Kasumi-1 (cell line): ENCODE measurements around the gene ANKMY2.
A peak's percentile ranks its signal among the peaks of the same experiment; 100 is the strongest.

Experiments
- DNase-seq, 2 experiments: peaks; one replicate each; lab custom pipeline; 2025; lab: John Stamatoyannopoulos, UW

Gene ANKMY2

DNA sequence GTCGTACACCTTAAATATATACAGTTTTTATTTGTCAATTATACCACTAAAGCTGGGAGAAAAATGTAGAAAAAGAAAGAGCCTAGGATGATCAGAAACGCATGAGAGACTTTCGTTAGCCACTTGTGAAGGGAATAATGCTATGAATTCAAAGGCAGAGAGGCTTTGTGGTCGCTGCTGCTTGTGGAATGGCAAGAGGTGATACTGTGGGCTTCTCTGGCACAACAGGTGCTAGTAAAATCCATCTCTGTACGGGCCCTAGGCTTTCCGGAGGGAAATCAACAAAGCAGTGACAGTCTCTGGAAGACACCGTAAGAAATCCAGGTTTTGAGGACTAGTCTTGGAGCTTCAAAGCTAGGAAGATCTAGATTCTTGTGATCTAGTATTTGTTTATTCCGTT lies 66.3 kb downstream of the ANKMY2 start:
- DNase-seq: no peak

DNA sequence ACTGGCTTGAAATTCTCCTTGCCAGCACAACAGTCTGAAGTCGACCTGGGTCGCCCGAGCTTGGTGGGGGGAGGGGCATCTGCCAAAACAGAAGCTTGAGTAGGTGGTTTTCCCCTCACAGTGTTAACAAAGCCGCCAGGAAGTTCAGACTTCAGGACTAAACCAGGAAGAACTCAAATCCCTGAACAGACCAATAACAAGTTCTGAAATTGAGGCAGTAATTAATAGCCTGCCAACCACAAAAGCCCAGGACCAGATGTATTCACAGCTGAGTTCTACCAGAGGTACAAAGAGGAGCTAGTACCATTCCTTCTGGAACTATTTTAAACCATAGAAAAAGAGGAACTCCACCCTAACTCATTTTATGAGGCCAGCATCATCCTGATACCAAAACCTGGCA lies 73.6 kb downstream of the ANKMY2 start:
- DNase-seq: no peak

DNA sequence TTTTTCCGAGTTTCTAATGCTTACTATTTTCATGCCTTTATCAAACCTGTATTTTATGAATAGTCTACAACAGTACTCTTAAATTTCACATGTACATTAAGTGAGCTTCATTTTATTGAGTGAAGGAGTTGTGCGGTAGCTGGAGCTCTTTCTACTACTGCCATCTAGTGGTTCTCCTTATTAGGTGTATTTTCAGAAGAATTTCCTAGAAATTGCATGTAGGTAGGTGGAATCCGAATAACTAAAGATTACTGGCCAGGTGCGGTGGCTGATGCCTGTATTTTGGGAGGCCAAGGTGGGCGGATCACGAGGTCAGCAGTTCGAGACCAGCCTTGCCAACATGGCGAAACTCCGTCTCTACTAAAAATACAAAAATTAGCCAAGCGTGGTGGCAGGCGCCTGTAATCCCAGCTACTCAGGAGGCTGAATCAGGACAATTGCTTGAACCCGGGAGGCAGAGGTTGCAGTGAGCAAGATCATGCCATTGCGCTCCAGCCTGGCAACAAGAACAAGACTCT lies 80.6 kb downstream of the ANKMY2 start:
- peak; percentile 51 to 57 for DNase-seq

DNA sequence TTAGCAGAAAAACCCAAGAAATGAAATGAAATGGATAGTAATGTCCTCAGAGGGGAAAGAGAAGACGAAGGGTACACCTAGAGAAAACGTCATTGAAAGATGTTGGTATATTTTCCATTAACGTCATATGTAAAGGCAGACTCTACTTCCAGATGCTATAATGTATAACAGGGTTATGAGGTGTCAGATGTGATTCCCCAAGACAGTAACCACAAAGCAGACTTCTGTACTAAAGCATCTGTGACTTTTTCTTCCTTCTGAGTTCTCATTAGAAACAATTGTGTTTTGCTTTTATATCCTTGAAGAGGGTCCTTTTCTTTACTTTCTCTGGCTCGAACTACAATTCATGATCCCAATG lies 81.6 kb downstream of the ANKMY2 start:
- no peak for DNase-seq

DNA sequence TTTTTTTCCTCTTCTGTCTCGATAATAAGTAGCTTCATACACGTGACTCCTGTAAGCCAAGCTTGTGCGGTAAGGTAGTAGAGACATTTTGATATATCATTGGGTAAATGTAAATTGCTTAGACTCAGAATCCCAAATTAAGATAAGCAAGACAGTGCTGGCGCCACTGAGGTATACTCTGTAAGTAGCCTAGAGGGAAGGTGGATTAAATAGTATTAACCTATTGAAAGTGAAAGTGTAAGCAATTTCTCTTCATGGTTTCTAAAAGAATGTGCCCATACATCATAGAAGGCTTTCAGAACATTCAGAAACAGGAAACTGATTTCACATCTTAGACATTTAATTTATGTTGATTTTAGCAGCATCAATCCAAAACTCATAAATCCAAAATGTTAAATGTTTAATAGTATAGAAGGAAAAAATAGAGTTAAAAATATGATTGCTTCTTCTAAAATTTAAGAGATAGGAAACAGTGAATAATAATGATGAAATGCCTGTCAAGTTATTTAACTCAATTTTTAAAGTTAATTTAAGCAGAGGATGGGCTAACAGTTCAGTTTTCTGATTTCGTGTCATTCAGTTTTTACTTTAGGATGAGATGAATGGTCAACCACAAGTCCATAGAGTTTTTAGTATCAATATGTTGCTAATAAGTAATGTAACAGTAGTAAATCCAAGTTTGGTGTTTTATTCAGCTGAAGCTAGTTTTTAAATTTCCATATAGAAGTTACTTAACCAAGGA lies 82.1 kb downstream of the ANKMY2 start:
- DNase-seq: no peak

DNA sequence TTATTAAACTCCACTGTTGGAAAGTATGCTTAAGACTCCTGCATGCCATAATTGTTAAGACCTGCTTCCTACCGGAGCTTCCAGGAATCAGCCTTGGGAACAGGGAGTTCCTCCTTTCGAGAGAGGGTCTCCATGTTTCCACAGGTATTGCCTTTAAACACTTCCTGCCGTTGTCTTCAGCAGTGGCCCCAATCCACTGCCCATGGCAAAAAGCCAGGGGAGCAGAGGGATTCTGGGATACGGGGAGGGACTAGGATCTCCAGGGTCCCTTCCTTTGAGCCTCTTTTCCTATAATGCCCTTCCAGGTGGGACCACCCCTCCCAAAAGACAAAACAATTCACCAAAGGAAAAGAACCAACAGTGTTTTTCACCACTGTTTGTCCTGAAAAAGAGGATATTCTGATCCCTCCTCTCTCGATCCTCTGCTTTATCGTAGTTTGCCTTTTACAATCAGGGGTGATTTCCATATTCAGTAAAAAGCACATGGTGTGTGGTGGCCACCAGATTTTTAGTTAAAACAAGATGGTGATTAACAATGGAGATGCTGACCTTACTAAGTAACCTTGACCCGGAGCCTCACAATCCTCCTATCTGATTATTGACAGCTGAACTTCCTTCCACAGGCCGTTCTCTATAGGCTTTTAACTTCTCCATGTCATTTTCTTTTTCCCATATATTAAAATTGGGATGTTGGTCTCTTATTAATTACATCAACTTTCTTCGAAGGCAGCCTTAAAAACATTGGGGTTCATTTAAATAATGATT lies 82.9 kb downstream of the ANKMY2 start:
- no peak for DNase-seq

DNA sequence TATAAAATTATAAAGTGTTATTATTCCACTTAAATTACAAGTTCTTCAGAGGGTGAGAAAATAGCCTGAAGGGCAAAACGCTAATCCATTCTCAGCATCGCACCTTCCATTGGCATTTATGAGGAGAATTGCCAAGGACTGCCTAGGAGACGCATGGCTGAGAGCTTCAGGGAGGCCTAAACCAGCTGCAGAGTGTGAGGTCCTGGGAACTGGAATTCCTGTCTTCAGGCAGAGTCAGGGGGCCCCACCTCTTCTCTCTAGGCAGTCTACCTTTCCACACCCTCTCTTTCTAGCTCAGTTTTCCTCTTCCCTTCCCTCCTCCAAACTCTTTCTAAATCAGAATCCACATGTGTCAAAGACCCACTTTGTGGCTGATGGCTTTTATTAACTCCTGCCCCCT lies 83.6 kb downstream of the ANKMY2 start:
- no peak for DNase-seq

DNA sequence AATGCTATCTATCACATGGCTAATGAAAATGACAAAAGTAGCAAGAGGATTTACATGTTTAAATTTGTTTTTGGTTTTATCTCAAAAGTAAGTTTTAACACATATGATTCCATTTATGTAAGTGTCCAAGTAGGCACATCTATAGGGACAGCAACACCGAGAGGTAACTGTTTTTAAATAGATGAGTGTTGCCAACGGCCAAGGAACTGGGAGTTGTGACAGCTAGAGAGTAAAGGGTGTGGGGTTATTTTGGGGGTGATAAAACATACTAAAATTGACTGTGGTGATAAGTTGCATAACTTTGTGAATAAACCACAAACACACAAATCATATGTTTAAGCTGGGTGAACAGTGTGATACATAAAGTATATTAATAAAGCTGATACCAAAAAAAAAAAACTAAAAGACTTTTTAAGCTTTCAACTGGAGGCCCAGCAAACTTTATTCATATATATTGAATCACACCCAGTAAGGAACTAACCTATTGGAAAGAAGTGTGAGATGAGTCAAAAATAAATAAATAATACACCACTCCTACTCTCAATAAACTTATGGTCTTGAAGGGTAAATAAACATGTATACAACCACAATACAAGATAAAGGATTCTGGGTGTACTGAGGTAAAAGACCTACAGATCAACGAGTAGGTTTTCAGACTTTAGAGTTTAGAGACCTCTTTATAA lies 85.9 kb downstream of the ANKMY2 start:
- no peak for DNase-seq

DNA sequence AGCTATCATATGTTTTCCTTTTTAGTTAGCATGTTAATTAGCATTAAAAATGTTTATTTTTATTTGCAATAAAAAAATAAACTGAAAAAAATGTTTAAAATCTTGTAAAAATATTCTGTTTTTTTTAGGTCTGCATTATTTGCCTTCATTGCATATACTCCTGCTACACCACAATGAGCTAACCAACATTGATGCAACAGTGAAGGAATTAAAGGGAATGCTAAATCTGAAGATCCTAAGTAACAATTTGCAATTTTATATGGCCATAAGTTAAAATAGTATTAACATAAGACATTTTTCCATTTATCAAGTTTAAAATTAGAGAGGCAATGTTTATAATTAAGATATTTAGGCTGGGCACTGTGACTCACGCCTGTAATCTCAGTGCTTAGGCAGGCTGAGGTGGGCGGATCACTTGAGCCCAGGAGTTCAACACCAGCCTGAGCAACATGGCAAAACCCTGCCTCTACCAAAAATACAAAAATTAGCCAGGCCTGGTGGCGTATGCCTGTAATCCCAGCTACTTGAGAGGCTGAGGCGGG lies 86.7 kb downstream of the ANKMY2 start:
- no peak for DNase-seq

DNA sequence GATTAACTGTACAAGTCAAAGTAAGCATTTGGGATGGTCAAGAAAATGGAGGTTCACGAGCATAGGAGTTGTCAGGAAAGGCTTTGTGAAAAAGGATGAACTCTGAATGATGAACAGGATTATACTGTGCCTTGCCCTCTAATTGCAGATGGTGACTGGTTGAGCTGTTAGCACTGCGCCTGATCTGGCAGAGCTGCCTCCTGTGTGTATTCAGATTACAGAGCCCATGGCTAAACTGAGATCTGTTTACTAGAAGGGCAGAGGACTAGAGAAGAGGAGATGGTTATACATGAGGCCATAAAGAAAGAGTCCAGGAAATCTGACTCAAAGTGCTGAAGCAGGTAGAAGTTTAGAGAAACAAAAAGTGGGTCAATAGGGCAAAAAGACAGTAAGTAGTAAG lies 89.2 kb downstream of the ANKMY2 start:
- no peak for DNase-seq

DNA sequence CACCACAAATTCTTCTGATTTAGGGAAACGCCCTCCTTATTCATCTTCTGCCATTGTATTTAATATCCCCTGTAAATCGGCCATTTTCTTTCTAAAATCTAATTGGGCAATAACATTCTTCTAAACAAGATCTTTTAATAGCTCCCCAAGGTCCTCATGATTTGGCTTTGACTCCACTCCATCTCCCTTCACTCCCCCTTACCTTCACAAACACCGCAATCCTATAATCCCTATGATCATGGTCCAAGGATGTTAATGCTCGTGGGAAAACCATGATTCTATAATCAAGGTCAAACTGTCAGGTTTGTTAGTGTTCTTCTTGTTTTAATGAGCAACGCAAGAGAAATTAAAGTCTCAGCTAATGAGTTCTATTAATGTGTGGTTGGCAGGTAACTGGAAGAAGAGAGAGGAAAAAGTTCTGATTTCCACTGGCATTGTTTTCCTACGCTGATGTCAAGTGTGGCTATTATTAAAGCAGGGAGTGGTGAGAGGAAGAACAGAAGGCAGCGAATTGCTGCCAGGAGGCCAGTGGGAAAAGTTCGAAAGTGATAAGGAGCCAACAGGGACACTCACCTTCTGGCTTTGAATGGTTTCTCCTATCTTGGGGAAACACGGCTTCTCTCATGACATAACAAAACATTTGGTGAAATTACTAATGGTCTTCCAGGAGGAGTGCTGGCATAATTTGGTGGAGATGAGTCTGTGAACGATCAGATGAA lies 90.9 kb downstream of the ANKMY2 start:
- DNase-seq: no peak

DNA sequence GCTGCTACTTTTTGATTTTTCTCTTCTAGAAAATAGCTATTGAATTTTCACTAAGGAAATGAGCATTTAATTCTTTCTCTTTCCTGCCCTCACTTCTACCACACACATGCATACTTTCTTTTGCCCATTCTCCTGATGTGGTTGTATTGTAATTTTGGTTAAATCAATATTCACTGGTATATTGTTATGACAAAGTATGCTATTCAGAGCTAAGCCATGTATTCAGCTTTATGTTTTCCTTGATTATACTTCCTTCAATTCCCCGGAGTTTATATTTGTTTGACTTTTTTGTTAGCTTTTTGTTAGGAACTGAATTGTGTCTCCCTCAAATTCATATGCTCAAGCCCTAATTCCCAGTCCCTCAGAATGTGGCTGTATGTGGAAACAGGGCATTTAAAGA lies 94.9 kb downstream of the ANKMY2 start:
- DNase-seq: no peak
